Pancreas (tissue), 10 donors: Measurements from ENCODE around the gene UPK3A. TPM values are rescaled to one million over a fixed set of nuclear protein-coding genes. Genes with fewer than 3 reads are reported as not detected.
"Not testable (repeated sequence)": the region's sequence is repeated elsewhere in the genome, so short reads cannot be mapped to it uniquely, and the experiment has no call there.

Source experiments
- ATAC-seq, 4 donors: fragments of 200-7000 bp; cut with Tn5 transposase; one replicate each; pipeline versions ENCODE4 v1.8.0 to v1.9.1; 2020; ENCODE audit warnings: mild to moderate bottlenecking in 4 of 4, moderate library complexity in 4 of 4
- DNase-seq, 6 donors: peaks; one replicate each; pipeline ENCODE4 v3.0.0-alpha.2; 2020
- FAIRE-seq: peaks from 2 replicates; lab custom pipeline; 2012; peaks lifted over from hg19 to GRCh38; lab: Jason Lieb, UNC
- H3K27ac ChIP-seq, 4 donors: fragments of 200-600 bp; sonication (generic); 1 replicate in 3 of 4; 2 replicates in 1 of 4; pipeline versions ENCODE4 v1.5.0 to v1.8.0; 2020
- H3K27me3 ChIP-seq, 4 donors: fragments of 200-600 bp; one replicate each; pipeline ENCODE4 v1.8.0; 2021
- H3K36me3 ChIP-seq, 3 donors: fragments of 200-600 bp; sonication (generic) in 1 of 3; one replicate each; pipeline versions ENCODE4 v1.5.0 to v1.8.0; 2020 to 2021
- H3K4me1 ChIP-seq, 3 donors: fragments of 200-600 bp; one replicate each; pipeline ENCODE4 v1.8.0; 2021
- H3K4me3 ChIP-seq, 4 donors: fragments of 200-600 bp; sonication (generic) in 2 of 4; one replicate each; pipeline versions ENCODE4 v1.5.0 to v1.8.0; 2020 to 2021
- H3K9me3 ChIP-seq, 4 donors: fragments of 200-600 bp; one replicate each; pipeline ENCODE4 v1.8.0; 2021
- WGBS, 2 donors: extraction: QIAGEN DNeasy Blood & Tissue Kit; methylation state at CpG; one replicate each; pipeline ENCODE4 v1.1.7; 2013; 5-methylcytosine and 5-hydroxymethylcytosine counted together
- intact Hi-C, 3 donors: fragments of 100-400 bp; cut with DNase I; formaldehyde crosslinking; loops; one replicate each; pipeline versions ENCODE4 v1.11.1 to v1.14.2; 2022
- polyA plus RNA-seq, 2 donors: library from polyadenylated mRNA; stranded (reverse); fragments of 200-250 nt; gene quantifications; one replicate each; pipeline ENCODE4 v1.2.3, GENCODE V29; 2013
- total RNA-seq, 6 donors: library from RNA; stranded (reverse); fragmentation: NEBNext Ultra II Directional in 4 of 6; extraction: Animal tissue kit (Norgen Biotek cat#: 25700) in 4 of 6; gene quantifications; one replicate each; pipeline versions ENCODE4 v1.2.1 to v1.2.4, GENCODE V29; 2021 to 2023
- TF ChIP-seq, protein P1 (sequence below), 4 donors: fragments of 200-600 bp; sonication (generic) in 3 of 4; IDR thresholded peaks; one replicate each; pipeline versions ENCODE4 v1.5.0 to v1.8.0; 2021; ENCODE audit warnings: antibody characterized with exemption in 4 of 4
- donor health status: healthy with polysubstance abuse.
- donor health status: DM: no; HTN: no; CAD: no; lungs with moderate emphysema.
- donor health status: DM: no; HTN: no; CAD: no.
- donor health status: control.
- donor health status: control.
- donor health status: Bipolar disorder and iron deficiency.
- donor health status: DM: yes; HTN: yes; CAD: no.
- donor health status: DM: no; HTN: no; CAD: no.
- donor health status: DM: no; HTN: no; CAD: no.
- donor health status: DM: yes; HTN: yes; CAD: no.

Gene UPK3A
- total and polyA plus RNA-seq, 8 donors: 0.21 TPM; not detected in 7

DNA sequence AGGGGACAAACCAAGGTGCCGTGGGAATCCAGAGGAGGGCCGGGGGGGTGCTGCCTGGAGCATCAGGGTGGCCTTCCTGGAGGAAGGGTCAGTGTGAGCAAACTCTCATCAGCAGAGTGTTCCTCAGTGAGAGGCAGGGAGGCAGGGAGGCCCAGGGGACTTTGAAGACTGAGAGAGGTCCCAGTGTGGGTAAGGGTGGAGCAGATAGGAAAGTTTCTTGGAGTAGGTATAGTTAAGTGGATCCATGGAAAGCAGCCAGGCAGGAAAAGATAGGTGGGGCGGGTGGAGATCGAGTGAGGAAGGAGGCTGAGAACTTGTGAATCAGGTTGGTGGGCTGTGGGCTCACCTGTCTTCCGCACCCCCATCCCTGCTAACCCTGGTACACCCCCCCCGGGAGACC lies 9.3 kb downstream of the UPK3A start:
- H3K4me1 ChIP-seq: no peaks in the 10 kb centered on the region
- no peaks in the 10 kb centered on the region for H3K36me3 ChIP-seq
- TF ChIP-seq, protein P1, sequence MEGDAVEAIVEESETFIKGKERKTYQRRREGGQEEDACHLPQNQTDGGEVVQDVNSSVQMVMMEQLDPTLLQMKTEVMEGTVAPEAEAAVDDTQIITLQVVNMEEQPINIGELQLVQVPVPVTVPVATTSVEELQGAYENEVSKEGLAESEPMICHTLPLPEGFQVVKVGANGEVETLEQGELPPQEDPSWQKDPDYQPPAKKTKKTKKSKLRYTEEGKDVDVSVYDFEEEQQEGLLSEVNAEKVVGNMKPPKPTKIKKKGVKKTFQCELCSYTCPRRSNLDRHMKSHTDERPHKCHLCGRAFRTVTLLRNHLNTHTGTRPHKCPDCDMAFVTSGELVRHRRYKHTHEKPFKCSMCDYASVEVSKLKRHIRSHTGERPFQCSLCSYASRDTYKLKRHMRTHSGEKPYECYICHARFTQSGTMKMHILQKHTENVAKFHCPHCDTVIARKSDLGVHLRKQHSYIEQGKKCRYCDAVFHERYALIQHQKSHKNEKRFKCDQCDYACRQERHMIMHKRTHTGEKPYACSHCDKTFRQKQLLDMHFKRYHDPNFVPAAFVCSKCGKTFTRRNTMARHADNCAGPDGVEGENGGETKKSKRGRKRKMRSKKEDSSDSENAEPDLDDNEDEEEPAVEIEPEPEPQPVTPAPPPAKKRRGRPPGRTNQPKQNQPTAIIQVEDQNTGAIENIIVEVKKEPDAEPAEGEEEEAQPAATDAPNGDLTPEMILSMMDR (IDR thresholded peaks at IDR 0.05): no peak
- 50 to 65% methylated on average over 6 of the region's 6 CpGs for WGBS, 2 donors
- H3K27me3 ChIP-seq: no peaks in the 10 kb centered on the region
- H3K27ac ChIP-seq: no peak overlapping the region
- ATAC-seq: no peak
- no peak overlapping the region for H3K4me3 ChIP-seq
- intact Hi-C loops: no loop called here
- no peaks in the 10 kb centered on the region for H3K9me3 ChIP-seq
- FAIRE-seq: no peak
- DNase-seq: no peak

DNA sequence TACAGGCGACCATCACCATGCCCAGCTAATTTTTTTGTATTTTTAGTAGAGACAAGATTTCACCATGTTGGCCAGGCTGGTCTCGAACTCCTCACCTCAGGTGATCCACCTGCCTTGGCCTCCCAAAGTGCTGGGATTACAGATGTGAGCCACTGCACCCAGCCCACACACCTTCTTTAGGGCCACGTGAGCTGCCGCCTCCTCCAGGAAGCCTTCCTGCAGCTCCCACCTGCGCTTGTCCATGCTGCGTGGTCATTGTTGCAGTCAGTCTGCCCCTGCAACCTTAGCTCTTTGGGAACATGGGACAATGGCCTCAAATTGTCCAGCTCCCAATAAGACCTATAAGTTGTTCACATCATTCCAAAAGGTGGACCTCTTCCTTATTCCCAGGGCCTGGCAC lies 10.3 kb downstream of the UPK3A start:
- WGBS, 2 donors: 85 to 92% methylated on average over 6 of the region's 6 CpGs
- H3K36me3 ChIP-seq, H3K4me3 ChIP-seq, H3K27ac ChIP-seq, intact Hi-C loops, DNase-seq, ATAC-seq, FAIRE-seq, H3K27me3 ChIP-seq, H3K9me3 ChIP-seq, H3K4me1 ChIP-seq: not testable (repeated sequence)

DNA sequence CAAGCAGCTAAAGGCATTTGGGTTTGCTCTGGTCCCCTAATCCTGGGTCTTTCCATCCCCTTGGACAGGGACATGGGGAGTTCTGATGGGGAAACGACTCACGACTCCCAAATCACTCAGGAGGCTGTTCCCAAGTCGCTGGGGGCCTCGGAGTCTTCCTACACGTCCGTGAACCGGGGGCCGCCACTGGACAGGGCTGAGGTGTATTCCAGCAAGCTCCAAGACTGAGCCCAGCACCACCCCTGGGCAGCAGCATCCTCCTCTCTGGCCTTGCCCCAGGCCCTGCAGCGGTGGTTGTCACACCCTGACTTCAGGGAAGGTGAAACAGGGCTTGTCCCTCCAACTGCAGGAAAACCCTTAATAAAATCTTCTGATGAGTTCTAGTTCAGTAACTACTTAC lies 10.7 kb downstream of the UPK3A start:
- no peaks in the 10 kb centered on the region for H3K36me3 ChIP-seq
- intact Hi-C loops: no loop called here
- FAIRE-seq (no peak), DNase-seq (no peak), ATAC-seq (no peak)
- no peaks in the 10 kb centered on the region for H3K27me3 ChIP-seq
- WGBS, 2 donors: 61 to 71% methylated on average over 9 of the region's 9 CpGs
- H3K4me3 ChIP-seq: no peak overlapping the region
- no peak overlapping the region for H3K27ac ChIP-seq
- H3K9me3 ChIP-seq: no peaks in the 10 kb centered on the region
- TF ChIP-seq, protein P1 (IDR thresholded peaks at IDR 0.05): no peak
- H3K4me1 ChIP-seq: no peaks in the 10 kb centered on the region

DNA sequence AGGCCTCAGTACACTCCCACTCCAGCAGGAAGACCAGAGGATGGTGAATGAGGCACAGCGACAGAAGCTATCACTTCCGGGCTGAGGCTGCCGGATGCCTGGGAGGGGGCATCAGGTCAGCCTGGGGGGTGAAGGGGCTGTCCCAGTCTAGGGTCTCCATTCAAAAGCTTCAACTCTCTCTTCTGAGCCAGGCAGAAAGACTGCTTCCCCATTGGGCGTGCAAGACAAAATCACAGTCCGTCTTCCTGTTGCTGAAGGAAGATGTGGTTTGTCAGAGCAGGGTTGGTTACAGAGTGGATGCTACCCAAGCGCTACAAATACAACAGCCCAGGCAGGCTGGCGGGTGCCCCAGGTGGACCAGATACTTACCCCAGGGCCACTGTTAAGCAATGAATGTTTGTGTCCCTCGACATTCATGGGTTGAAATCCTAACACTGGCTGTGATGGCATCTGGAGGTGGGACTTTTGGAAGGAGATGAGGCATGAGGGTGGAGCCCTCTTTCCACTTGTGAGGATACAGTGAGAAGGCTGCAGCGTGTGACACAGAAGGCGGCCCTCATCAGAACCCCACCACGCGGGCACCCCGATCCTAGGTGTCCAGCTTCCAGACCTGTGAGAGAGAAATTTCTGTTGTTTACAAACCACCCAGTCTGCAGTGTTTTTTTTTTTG lies 12.0 kb downstream of the UPK3A start:
- Histone ChIP-seq H3K27me3 (no peaks in the 10 kb centered on the region), H3K36me3 (no peaks in the 10 kb centered on the region), H3K27ac (no peak overlapping the region), H3K4me3 (no peak overlapping the region), H3K4me1 (no peaks in the 10 kb centered on the region), H3K9me3 (no peaks in the 10 kb centered on the region)
- 68 to 81% methylated on average over 13 of the region's 13 CpGs for WGBS, 2 donors
- ATAC-seq (peak in 1 of 4 donors; percentile 50), DNase-seq (no peak), FAIRE-seq (no peak)
- TF ChIP-seq, protein P1 (IDR thresholded peaks at IDR 0.05): no peak
- intact Hi-C loops: no loop called here

DNA sequence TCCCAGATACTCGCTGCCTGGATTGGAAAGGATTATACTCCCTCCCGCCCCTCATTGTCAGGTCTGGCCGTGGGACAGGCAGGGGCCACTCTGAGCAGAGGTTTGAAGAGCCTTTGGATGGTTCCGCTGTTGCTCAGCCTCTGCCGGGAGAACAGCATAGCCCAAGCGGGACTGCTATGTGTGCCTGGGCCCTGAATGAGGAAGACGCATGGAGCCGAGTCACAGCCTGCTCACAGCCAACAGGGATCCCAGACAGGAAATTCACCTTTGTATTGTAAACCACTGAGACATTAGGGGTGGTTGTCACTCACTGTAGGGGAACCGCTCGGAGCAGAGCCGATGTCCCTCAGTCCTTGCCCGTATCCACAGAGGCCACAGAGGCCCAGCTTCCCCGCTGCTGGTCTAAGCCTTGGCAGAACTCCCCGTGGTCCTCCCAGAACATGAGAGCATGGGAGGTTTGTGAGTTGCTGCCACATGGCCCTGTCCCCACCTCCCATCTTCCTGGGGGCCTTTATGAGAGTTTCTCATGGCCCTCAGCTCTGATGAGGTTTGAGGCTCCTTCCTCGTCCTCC lies 14.3 kb downstream of the UPK3A start:
- H3K27me3 ChIP-seq: no peaks in the 10 kb centered on the region
- H3K36me3 ChIP-seq: no peaks in the 10 kb centered on the region
- no peaks in the 10 kb centered on the region for H3K4me1 ChIP-seq
- no peak for ATAC-seq
- FAIRE-seq: no peak
- TF ChIP-seq, protein P1 (IDR thresholded peaks at IDR 0.05): no peak
- no peak overlapping the region for H3K4me3 ChIP-seq
- intact Hi-C loops: no loop called here
- no peak overlapping the region for H3K27ac ChIP-seq
- 67 to 77% methylated on average over 15 of the region's 15 CpGs for WGBS, 2 donors
- no peaks in the 10 kb centered on the region for H3K9me3 ChIP-seq
- no peak for DNase-seq
